ENCODE results near the gene TTC31. TPM values are rescaled to one million over a fixed set of nuclear protein-coding genes. Genes with fewer than 3 reads are reported as not detected.
"Not testable (repeated sequence)": the region's sequence is repeated elsewhere in the genome, so short reads cannot be mapped to it uniquely, and the experiment has no call there.

The TTC31 gene
- polyA plus RNA-seq, 12 donors: 15.3 to 36.6 (median 19.2) TPM; not detected in 1

- peak; percentile 99 for DNase-seq
These were observed 28.0 kb upstream of the TTC31 start, which contains the start of gene INO80B for GRCh38 chr2:74454654-74455511. Gene INO80B, plus strand, starts transcription at chr2:74455087. Its CDS starts 30 bp downstream, at chr2:74455117.

GRCh38 chr2:74457129-74457548, 25.7 kb upstream of the TTC31 start:
- DNase-seq: no peak

- DNase-seq: peak; percentile 71
These were observed 25.2 kb upstream of the TTC31 start for GRCh38 chr2:74457549-74458131.

- DNase-seq: peak; percentile 100
These were observed 24.5 kb upstream of the TTC31 start, which contains the start of gene WBP1 for GRCh38 chr2:74458132-74458937. Gene WBP1, plus strand, starts transcription at chr2:74458438. Its CDS starts 165 bp downstream, at chr2:74458603.

GRCh38 chr2:74458938-74459363, 23.9 kb upstream of the TTC31 start:
- no peak for DNase-seq

GRCh38 chr2:74459503-74460118, 23.3 kb upstream of the TTC31 start:
- not testable (repeated sequence) for DNase-seq

- DNase-seq: not testable (repeated sequence)
These were observed 22.7 kb upstream of the TTC31 start for GRCh38 chr2:74460187-74460586.

GRCh38 chr2:74461187-74462053, 21.5 kb upstream of the TTC31 start:
- DNase-seq: no peak

GRCh38 chr2:74462054-74462785, 20.7 kb upstream of the TTC31 start:
- no peak for DNase-seq

GRCh38 chr2:74462786-74463105, 20.1 kb upstream of the TTC31 start:
- DNase-seq: no peak

GRCh38 chr2:74464406-74464805, 18.5 kb upstream of the TTC31 start:
- DNase-seq: no peak

GRCh38 chr2:74470742-74471141, 12.1 kb upstream of the TTC31 start:
- not testable (repeated sequence) for DNase-seq

GRCh38 chr2:74471332-74472065, 11.4 kb upstream of the TTC31 start:
- DNase-seq: no peak

- peak; percentile 97 for DNase-seq
These were observed 10.6 kb upstream of the TTC31 start, which contains the start of gene MRPL53 for GRCh38 chr2:74472086-74472944. Gene MRPL53, minus strand, starts transcription at chr2:74472680. Its CDS starts 20 bp downstream, at chr2:74472660.

GRCh38 chr2:74472945-74473258, 10.0 kb upstream of the TTC31 start:
- no peak for DNase-seq

- DNase-seq: no peak
These were observed 8.4 kb upstream of the TTC31 start for GRCh38 chr2:74474481-74474880.

- DNase-seq: no peak
These were observed 8.0 kb upstream of the TTC31 start for GRCh38 chr2:74474899-74475298.

- no peak for DNase-seq
These were observed 1.4 kb upstream of the TTC31 start for GRCh38 chr2:74481431-74481830.

Data from muscle of arm (tissue), 12 donors.